Endothelial cell of umbilical vein (primary cell): ENCODE results near the gene OR52K2. TPM values are rescaled to one million over a fixed set of nuclear protein-coding genes. Genes with fewer than 3 reads are reported as not detected.

Source experiments
- BruUV-seq: library from RNA; stranded (reverse); fragments of 400-500 nt; replicated peaks from 2 replicates; lab custom pipeline; 2021; lab: Mats Ljungman, UMichigan
- CTCF ChIA-PET: fragments of 300-600, 350-600 bp; sonication (Branson Sonifier 250); formaldehyde crosslinking; loops from one replicate; lab custom pipeline; 2021; ENCODE audit warnings: antibody characterized with exemption, inconsistent platforms; lab: Charles Lee
- POLR2A ChIA-PET: fragments of 300-600, 350-600 bp; sonication (Branson Sonifier 250); formaldehyde crosslinking; loops from one replicate; lab custom pipeline; 2021; ENCODE audit warnings: antibody characterized with exemption, inconsistent platforms; lab: Charles Lee
- DNase-seq: peaks from one replicate; pipeline ENCODE4 v3.0.0-alpha.2; 2011; ENCODE audit warnings: low read depth, low spot score
- FAIRE-seq: peaks from 2 replicates; lab custom pipeline; 2011; peaks lifted over from hg19 to GRCh38; lab: Jason Lieb, UNC
- H2AFZ ChIP-seq: 2 replicates; pipeline ENCODE4 v1.6.0; 2012; ENCODE audit warnings: low read depth, low read length, control low read depth, inconsistent platforms
- H3K27ac ChIP-seq: 2 replicates; pipeline ENCODE4 v1.5.1; 2011; ENCODE audit warnings: low read depth, mild to moderate bottlenecking, control low read depth, low read length, moderate library complexity; ENCODE audit not compliant: insufficient read depth
- H3K27me3 ChIP-seq, 2 experiments: 2 replicates each; pipeline versions ENCODE4 v1.6.0 to v1.6.1; 2011; ENCODE audit warnings: low read length in 2 of 2, mixed read lengths in 1 of 2; ENCODE audit not compliant: control insufficient read depth in 2 of 2, insufficient read depth in 2 of 2
- H3K36me3 ChIP-seq, 2 experiments: 2 replicates in 1 of 2; 3 replicates in 1 of 2; pipeline ENCODE4 v1.5.1; 2011; ENCODE audit warnings: low read length in 2 of 2, mild to moderate bottlenecking in 1 of 2, moderate library complexity in 1 of 2; ENCODE audit not compliant: control insufficient read depth in 2 of 2, insufficient read depth in 2 of 2; ENCODE audit errors: extremely low read depth in 1 of 2
- H3K4me1 ChIP-seq: 3 replicates; pipeline ENCODE4 v1.5.1; 2011; ENCODE audit warnings: mild to moderate bottlenecking, low read length; ENCODE audit not compliant: control insufficient read depth, insufficient read depth; ENCODE audit errors: extremely low read depth
- H3K4me2 ChIP-seq: 2 replicates; pipeline ENCODE4 v1.6.1; 2011; ENCODE audit warnings: low read length, control low read depth, mixed read lengths; ENCODE audit not compliant: insufficient read depth
- H3K4me3 ChIP-seq, 3 experiments: fragments of 200-600 bp in 1 of 3; sonication (generic), shearing (Covaris generic) in 1 of 3; replicated peaks in 1 of 3; 2 replicates each; pipeline ENCODE4 v1.5.1; 2011 to 2016; ENCODE audit warnings: control low read depth in 3 of 3, low read length in 3 of 3, mild to moderate bottlenecking in 2 of 3, inconsistent platforms in 1 of 3, low read depth in 1 of 3, moderate library complexity in 1 of 3; ENCODE audit not compliant: insufficient read depth in 1 of 3
- H3K79me2 ChIP-seq: 2 replicates; pipeline ENCODE4 v1.6.0; 2012; ENCODE audit warnings: low read length, inconsistent platforms; ENCODE audit not compliant: control insufficient read depth, insufficient read depth
- H3K9ac ChIP-seq: replicated peaks from 2 replicates; pipeline ENCODE3; 2011; ENCODE audit warnings: low read length, control low read depth; ENCODE audit not compliant: insufficient read depth; ENCODE audit errors: extremely low read depth
- H3K9me1 ChIP-seq: replicated peaks from 3 replicates; pipeline ENCODE4 v1.6.0; 2011; ENCODE audit warnings: mild to moderate bottlenecking, low read length; ENCODE audit not compliant: control insufficient read depth, insufficient read depth; ENCODE audit errors: extremely low read depth
- H3K9me3 ChIP-seq: replicated peaks from 2 replicates; pipeline ENCODE4 v1.5.1; 2012; ENCODE audit warnings: low read length, inconsistent platforms; ENCODE audit not compliant: control insufficient read depth, insufficient read depth
- H4K20me1 ChIP-seq: replicated peaks from 2 replicates; pipeline ENCODE3; 2011; ENCODE audit warnings: mild to moderate bottlenecking, low read length; ENCODE audit not compliant: control insufficient read depth, insufficient read depth; ENCODE audit errors: extremely low read depth
- CTCF ChIP-seq, 2 donors: IDR thresholded peaks; 1 replicate in 1 of 2; 2 replicates in 1 of 2; pipeline ENCODE4 v1.5.1; 2011; ENCODE audit warnings: low read length in 2 of 2, mild to moderate bottlenecking in 2 of 2, moderate library complexity in 2 of 2, control low read depth in 1 of 2, inconsistent platforms in 1 of 2, low read depth in 1 of 2; ENCODE audit not compliant: insufficient read depth in 1 of 2; ENCODE audit errors: extremely low read depth in 1 of 2
- EZH2 ChIP-seq: IDR thresholded peaks from 2 replicates; pipeline ENCODE4 v1.6.1; 2012; ENCODE audit warnings: borderline replicate concordance, low read depth, mild to moderate bottlenecking, moderate library complexity, low read length, inconsistent platforms; ENCODE audit not compliant: severe bottlenecking
- FOS ChIP-seq: IDR thresholded peaks from 2 replicates; pipeline ENCODE4 v1.6.1; 2011; ENCODE audit warnings: mild to moderate bottlenecking, low read length, moderate library complexity, borderline replicate concordance; ENCODE audit not compliant: insufficient read depth
- GATA2 ChIP-seq: IDR thresholded peaks from 2 replicates; pipeline ENCODE4 v1.7.0; 2011; ENCODE audit warnings: low read depth, mild to moderate bottlenecking, moderate library complexity, mixed read lengths, low read length; ENCODE audit not compliant: insufficient read length, insufficient read depth
- JUN ChIP-seq: IDR thresholded peaks from 2 replicates; pipeline ENCODE4 v1.6.1; 2011; ENCODE audit warnings: borderline replicate concordance, low read depth; ENCODE audit not compliant: insufficient read length, insufficient read depth
- MAX ChIP-seq: IDR thresholded peaks from 2 replicates; pipeline ENCODE4 v1.6.1; 2011; ENCODE audit not compliant: insufficient read depth, insufficient read length
- POLR2A ChIP-seq: IDR thresholded peaks from 2 replicates; pipeline ENCODE4 v1.6.1; 2012; ENCODE audit warnings: low read depth, mild to moderate bottlenecking, control low read depth, low read length
- dilution Hi-C: fragments of 300-500 bp; cut with MboI; formaldehyde crosslinking; loops from one replicate; pipeline ENCODE4 v1.15.0; 2019; ENCODE audit warnings: low sequenced_read_pairs; ENCODE audit not compliant: extremely low pct_ligation_motif_present
- intact Hi-C: fragments of 100-400 bp; cut with micrococcal nuclease; formaldehyde crosslinking; loops from one replicate; pipeline ENCODE4 v1.10.0; 2022
- polyA plus RNA-seq, 4 experiments: library from polyadenylated mRNA; depleted of rRNA in 3 of 4; stranded (reverse) in 3 of 4; unstranded in 1 of 4; fragments of >200 nt; gene quantifications; 2 replicates each; pipeline versions ENCODE4 v1.2.1 to v1.2.3, GENCODE V29; 2011 to 2012; ENCODE audit warnings: missing spikeins in 1 of 4
- total RNA-seq: library from RNA; stranded (reverse); gene quantifications from 2 replicates; pipeline ENCODE4 v1.2.3, GENCODE V29; 2021

Gene OR52K2
- total and polyA plus RNA-seq, 2 donors (not counting 3 experiments of a cell fraction or from before 2014, with no cell fraction given): not detected

DNA sequence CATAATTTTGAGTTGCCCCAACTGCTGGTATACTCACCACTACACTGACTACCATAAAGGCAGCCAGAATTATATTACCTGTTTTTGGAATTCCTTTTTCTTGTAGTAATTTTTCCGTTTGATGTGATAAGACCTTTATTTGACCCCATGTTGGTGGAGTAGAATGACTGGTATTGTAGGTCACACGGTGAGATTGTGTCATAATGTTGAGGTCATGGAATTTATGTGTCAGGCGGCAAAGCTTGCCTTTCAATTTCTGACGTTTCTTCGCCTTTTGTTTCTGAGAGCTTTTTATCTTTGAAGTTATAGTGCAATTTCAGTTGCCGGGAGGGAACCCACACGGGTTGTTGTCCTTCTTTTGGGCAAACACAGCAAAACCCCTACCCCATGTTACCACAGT lies 46.4 kb downstream of the OR52K2 start:
- peaks cover 18% of the 10 kb centered on the region in 2 experiments for H3K27me3 ChIP-seq
- no peak overlapping the region for H3K4me2 ChIP-seq
- intact Hi-C loops (no loop called here), dilution Hi-C loops (no loop called here)
- no peaks in the 10 kb centered on the region for H3K9me1 ChIP-seq
- no peaks in the 10 kb centered on the region for H3K79me2 ChIP-seq
- no peak overlapping the region for H3K9ac ChIP-seq
- TF ChIP-seq MAX (no peak), CTCF (IDR thresholded peaks at IDR 0.05; ENCODE audit: extremely low read depth in 1 of 2, insufficient read depth in 1 of 2, low read depth in 1 of 2, low read length in 2 of 2) (no peak), EZH2 (no peak), GATA2 (no peak), JUN (no peak), FOS (no peak), POLR2A (no peak)
- no peaks in the 10 kb centered on the region for H3K9me3 ChIP-seq
- H3K4me1 ChIP-seq: no peaks in the 10 kb centered on the region
- FAIRE-seq (no peak), DNase-seq (no peak)
- BruUV-seq: no TSS peak
- H3K27ac ChIP-seq: no peak overlapping the region
- POLR2A ChIA-PET: no interaction called here
- no peaks in the 10 kb centered on the region for H4K20me1 ChIP-seq
- no peaks in the 10 kb centered on the region for H3K36me3 ChIP-seq
- no peak overlapping the region for H2AFZ ChIP-seq
- no peak overlapping the region for H3K4me3 ChIP-seq
- CTCF ChIA-PET: interaction anchor here (3.5 to 5.7 kb wide), 2 partner anchors 44 to 310 kb away, joined by 16 to 255 read pairs; no protein-coding TSS in a partner anchor
